Hepatocyte (in vitro differentiated cells): ENCODE measurements around the gene CAMKK1. TPM values are rescaled to one million over a fixed set of nuclear protein-coding genes. Genes with fewer than 3 reads are reported as not detected.

Source experiments
- DNase-seq: peaks from one replicate; pipeline ENCODE4 v3.0.0-alpha.2; 2016; ENCODE audit warnings: low spot score
- H2AFZ ChIP-seq: fragments of 200-600 bp; sonication (generic); 2 replicates; pipeline ENCODE4 v1.6.0; 2016; ENCODE audit warnings: antibody characterized with exemption, mild to moderate bottlenecking
- H3K27ac ChIP-seq: fragments of 200-600 bp; sonication (generic); 2 replicates; pipeline ENCODE4 v1.5.1; 2016; ENCODE audit warnings: mild to moderate bottlenecking
- H3K27me3 ChIP-seq: fragments of 200-600 bp; sonication (generic); 2 replicates; pipeline ENCODE4 v1.6.1; 2016
- H3K36me3 ChIP-seq: fragments of 200-600 bp; sonication (generic); replicated peaks from 2 replicates; pipeline ENCODE4 v1.5.1; 2016; ENCODE audit warnings: low read depth; ENCODE audit not compliant: insufficient read depth
- H3K4me1 ChIP-seq: fragments of 200-600 bp; sonication (generic); 2 replicates; pipeline ENCODE4 v1.5.1; 2016; ENCODE audit warnings: mild to moderate bottlenecking, moderate library complexity; ENCODE audit not compliant: insufficient read depth
- H3K4me2 ChIP-seq: fragments of 200-600 bp; sonication (generic); 2 replicates; pipeline ENCODE4 v1.6.0; 2016
- H3K4me3 ChIP-seq: fragments of 200-600 bp; sonication (generic); 2 replicates; pipeline ENCODE4 v1.5.1; 2016; ENCODE audit warnings: mild to moderate bottlenecking
- H3K79me2 ChIP-seq: fragments of 200-600 bp; sonication (generic); 2 replicates; pipeline ENCODE4 v1.6.0; 2017; ENCODE audit warnings: mild to moderate bottlenecking
- H3K9me2 ChIP-seq: fragments of 200-600 bp; sonication (generic); replicated peaks from 2 replicates; pipeline ENCODE4 v1.6.0; 2017; ENCODE audit warnings: mild to moderate bottlenecking; ENCODE audit not compliant: insufficient read depth
- H3K9me3 ChIP-seq: fragments of 200-600 bp; sonication (generic); 2 replicates; pipeline ENCODE4 v1.5.1; 2016; ENCODE audit warnings: low read depth, mild to moderate bottlenecking
- H4K20me1 ChIP-seq: fragments of 200-600 bp; sonication (generic); 2 replicates; pipeline ENCODE4 v1.6.0; 2016; ENCODE audit warnings: mild to moderate bottlenecking; ENCODE audit not compliant: insufficient read depth, poor library complexity, severe bottlenecking
- EZH2 ChIP-seq: fragments of 200-600 bp; sonication (generic); IDR thresholded peaks from 2 replicates; pipeline ENCODE4 v1.6.1; 2016; ENCODE audit warnings: antibody characterized with exemption, mild to moderate bottlenecking, borderline replicate concordance
- EZH2phosphoT487 ChIP-seq: fragments of 200-600 bp; sonication (generic); IDR thresholded peaks from one replicate; pipeline ENCODE4 v1.6.1; 2018; ENCODE audit warnings: antibody characterized with exemption, mild to moderate bottlenecking, low read depth, moderate library complexity; ENCODE audit not compliant: unreplicated experiment, severe bottlenecking
- WGBS: methylation state at CpG from one replicate; pipeline ENCODE4 v1.1.6; 2016; ENCODE audit warnings: low lambda C conversion rate; ENCODE audit errors: missing lambda C conversion rate; 5-methylcytosine and 5-hydroxymethylcytosine counted together
- polyA plus RNA-seq: library from polyadenylated mRNA; unstranded; fragments of >200 nt; fragmentation: Nextera tagmentation; extraction: Ambion mirVana; gene quantifications from 2 replicates; pipeline ENCODE4 v1.2.1, GENCODE V29; 2016
- total RNA-seq: library from RNA; depleted of rRNA; stranded (reverse); fragments of >200 nt; gene quantifications from 2 replicates; pipeline ENCODE4 v1.2.3, GENCODE V29; 2014
- TF ChIP-seq, protein P1 (sequence below): fragments of 200-600 bp; sonication (generic); IDR thresholded peaks from 2 replicates; pipeline ENCODE4 v1.5.1; 2016; ENCODE audit warnings: antibody characterized with exemption, mild to moderate bottlenecking; ENCODE audit not compliant: poor library complexity

The CAMKK1 gene
- total and polyA plus RNA-seq, 2 experiments from 2014 or later: 4.4 to 5.1 TPM

DNA sequence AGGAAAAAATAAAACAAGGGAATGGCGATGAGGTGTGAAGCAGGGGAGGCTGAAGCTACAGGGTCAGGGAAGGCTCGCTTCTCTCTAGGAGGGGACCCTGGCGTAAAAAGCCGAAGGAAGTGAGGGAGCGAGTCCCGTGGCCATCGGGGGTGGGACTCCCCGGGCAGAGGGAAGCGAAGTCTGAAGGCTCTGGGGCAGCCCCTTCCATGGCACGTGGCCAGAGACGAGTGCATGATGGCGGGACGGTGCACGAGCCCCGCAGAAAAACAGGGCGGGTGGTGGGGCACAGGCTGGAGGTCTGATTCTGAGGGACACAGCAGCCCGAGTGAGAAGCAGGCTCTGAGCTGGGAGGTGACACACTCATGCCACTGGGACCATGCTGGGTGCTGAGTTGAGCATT, 25.7 kb downstream of the CAMKK1 start:
- no peaks in the 10 kb centered on the region for H3K27me3 ChIP-seq
- TF ChIP-seq, protein P1, sequence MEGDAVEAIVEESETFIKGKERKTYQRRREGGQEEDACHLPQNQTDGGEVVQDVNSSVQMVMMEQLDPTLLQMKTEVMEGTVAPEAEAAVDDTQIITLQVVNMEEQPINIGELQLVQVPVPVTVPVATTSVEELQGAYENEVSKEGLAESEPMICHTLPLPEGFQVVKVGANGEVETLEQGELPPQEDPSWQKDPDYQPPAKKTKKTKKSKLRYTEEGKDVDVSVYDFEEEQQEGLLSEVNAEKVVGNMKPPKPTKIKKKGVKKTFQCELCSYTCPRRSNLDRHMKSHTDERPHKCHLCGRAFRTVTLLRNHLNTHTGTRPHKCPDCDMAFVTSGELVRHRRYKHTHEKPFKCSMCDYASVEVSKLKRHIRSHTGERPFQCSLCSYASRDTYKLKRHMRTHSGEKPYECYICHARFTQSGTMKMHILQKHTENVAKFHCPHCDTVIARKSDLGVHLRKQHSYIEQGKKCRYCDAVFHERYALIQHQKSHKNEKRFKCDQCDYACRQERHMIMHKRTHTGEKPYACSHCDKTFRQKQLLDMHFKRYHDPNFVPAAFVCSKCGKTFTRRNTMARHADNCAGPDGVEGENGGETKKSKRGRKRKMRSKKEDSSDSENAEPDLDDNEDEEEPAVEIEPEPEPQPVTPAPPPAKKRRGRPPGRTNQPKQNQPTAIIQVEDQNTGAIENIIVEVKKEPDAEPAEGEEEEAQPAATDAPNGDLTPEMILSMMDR: no peak
- TF ChIP-seq EZH2 (no peak), EZH2phosphoT487 (no peak)
- H3K4me2 ChIP-seq: no peak overlapping the region
- H4K20me1 ChIP-seq: no peaks in the 10 kb centered on the region
- H2AFZ ChIP-seq: no peak overlapping the region
- H3K9me2 ChIP-seq: no peaks in the 10 kb centered on the region
- no peaks in the 10 kb centered on the region for H3K4me1 ChIP-seq
- no peak overlapping the region for H3K4me3 ChIP-seq
- H3K36me3 ChIP-seq: no peaks in the 10 kb centered on the region
- H3K79me2 ChIP-seq: no peaks in the 10 kb centered on the region
- no peaks in the 10 kb centered on the region for H3K9me3 ChIP-seq
- no peak for DNase-seq
- H3K27ac ChIP-seq: no peak overlapping the region
- WGBS: 95% methylated on average over 17 of the region's 17 CpGs

GRCh38 chr17:3866276-3866675, 26.6 kb downstream of the CAMKK1 start:
- Histone ChIP-seq H3K27me3 (no peaks in the 10 kb centered on the region), H3K36me3 (no peaks in the 10 kb centered on the region), H3K4me2 (no peak overlapping the region), H3K79me2 (no peaks in the 10 kb centered on the region), H3K4me1 (no peaks in the 10 kb centered on the region), H3K4me3 (no peak overlapping the region), H3K9me2 (no peaks in the 10 kb centered on the region), H3K9me3 (no peaks in the 10 kb centered on the region), H3K27ac (no peak overlapping the region), H2AFZ (no peak overlapping the region), H4K20me1 (no peaks in the 10 kb centered on the region)
- 97% methylated on average over 17 of the region's 21 CpGs for WGBS
- DNase-seq: no peak
- no peak for TF ChIP-seq EZH2phosphoT487
- TF ChIP-seq, protein P1: no peak
- no peak for TF ChIP-seq EZH2

DNA sequence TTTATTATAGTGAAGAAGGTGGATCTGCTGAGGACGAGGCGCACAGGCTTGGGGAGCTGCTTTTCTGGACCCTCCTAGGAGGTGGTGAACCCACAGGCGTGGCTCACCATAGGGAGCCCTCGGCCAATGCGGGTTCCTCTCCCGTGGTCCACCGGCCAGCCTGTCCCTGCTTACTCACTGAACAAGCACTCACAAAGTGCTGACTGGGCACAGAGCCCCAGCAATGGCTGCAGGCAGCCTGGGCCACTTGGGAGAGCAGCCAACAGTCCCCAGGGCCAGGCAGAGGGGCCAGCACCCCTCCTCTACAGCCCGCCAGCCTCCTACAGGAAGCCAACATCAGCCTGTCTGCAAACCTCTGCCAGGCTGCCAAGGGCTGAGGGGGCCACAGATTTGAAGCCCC, 27.7 kb downstream of the CAMKK1 start:
- Histone ChIP-seq H3K27ac (no peak overlapping the region), H3K79me2 (no peaks in the 10 kb centered on the region), H3K36me3 (no peaks in the 10 kb centered on the region), H3K4me3 (no peak overlapping the region), H2AFZ (no peak overlapping the region), H3K9me3 (no peaks in the 10 kb centered on the region), H3K9me2 (no peaks in the 10 kb centered on the region), H3K4me2 (no peak overlapping the region), H4K20me1 (no peaks in the 10 kb centered on the region), H3K4me1 (no peaks in the 10 kb centered on the region), H3K27me3 (no peaks in the 10 kb centered on the region)
- DNase-seq: no peak
- TF ChIP-seq, protein P1: no peak
- TF ChIP-seq EZH2phosphoT487 (no peak), EZH2 (no peak)
- 92% methylated on average over 8 of the region's 8 CpGs for WGBS

- no peak for DNase-seq
- H3K4me1 ChIP-seq: no peaks in the 10 kb centered on the region
- no peak overlapping the region for H3K4me3 ChIP-seq
- no peaks in the 10 kb centered on the region for H4K20me1 ChIP-seq
- no peaks in the 10 kb centered on the region for H3K79me2 ChIP-seq
- H3K4me2 ChIP-seq: no peak overlapping the region
- WGBS: 93% methylated on average over 10 of the region's 10 CpGs
- no peaks in the 10 kb centered on the region for H3K9me3 ChIP-seq
- no peaks in the 10 kb centered on the region for H3K36me3 ChIP-seq
- no peak overlapping the region for H3K27ac ChIP-seq
- H3K27me3 ChIP-seq: no peaks in the 10 kb centered on the region
- no peak overlapping the region for H2AFZ ChIP-seq
- TF ChIP-seq EZH2phosphoT487: no peak
- TF ChIP-seq, protein P1: no peak
- TF ChIP-seq EZH2: no peak
- no peaks in the 10 kb centered on the region for H3K9me2 ChIP-seq
Observed at GRCh38 chr17:3864534-3864933, 28.3 kb downstream of the CAMKK1 start.
